GM18873 (cell line): Measurements from ENCODE around the gene LSAMP.
"Not testable (repeated sequence)": the region's sequence is repeated elsewhere in the genome, so short reads cannot be mapped to it uniquely, and the experiment has no call there.

Experiments
- ATAC-seq: cut with Tn5 transposase; IDR thresholded peaks from one replicate; pipeline ENCODE4 v1.9.1; 2021; ENCODE audit warnings: mild to moderate bottlenecking, moderate library complexity, moderate number of reproducible peaks; ENCODE audit not compliant: unreplicated experiment, low FRiP score

Gene LSAMP

DNA sequence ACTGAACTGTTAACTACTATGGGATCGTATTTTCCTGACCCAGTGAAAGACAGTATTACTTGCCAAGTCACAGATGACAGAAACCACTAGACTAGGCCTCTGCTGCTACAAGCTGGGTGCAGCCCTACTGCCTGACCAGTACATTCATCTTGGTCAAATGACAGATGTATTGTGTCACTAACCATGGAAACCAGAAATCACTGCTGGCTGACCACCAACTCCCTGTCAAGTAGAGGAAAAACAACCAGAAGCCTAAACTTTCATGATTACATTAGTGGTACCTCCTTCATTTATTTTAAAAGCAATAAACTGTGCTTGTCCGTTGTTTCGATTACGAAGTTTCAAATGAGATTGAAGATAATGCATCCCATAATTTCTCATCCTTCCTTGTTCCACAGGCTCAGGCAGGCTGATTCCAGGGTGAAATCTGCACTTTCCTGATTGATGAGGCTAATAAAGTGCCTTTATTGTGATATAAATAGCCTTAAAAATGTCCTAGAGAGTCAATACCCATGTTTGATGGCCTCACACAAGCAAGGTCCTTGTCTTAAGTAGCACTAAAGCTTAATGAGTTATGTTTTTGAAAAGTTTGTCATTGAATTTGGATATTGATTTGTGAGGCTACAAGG, 309.7 kb downstream of the LSAMP start:
- no peak for ATAC-seq

DNA sequence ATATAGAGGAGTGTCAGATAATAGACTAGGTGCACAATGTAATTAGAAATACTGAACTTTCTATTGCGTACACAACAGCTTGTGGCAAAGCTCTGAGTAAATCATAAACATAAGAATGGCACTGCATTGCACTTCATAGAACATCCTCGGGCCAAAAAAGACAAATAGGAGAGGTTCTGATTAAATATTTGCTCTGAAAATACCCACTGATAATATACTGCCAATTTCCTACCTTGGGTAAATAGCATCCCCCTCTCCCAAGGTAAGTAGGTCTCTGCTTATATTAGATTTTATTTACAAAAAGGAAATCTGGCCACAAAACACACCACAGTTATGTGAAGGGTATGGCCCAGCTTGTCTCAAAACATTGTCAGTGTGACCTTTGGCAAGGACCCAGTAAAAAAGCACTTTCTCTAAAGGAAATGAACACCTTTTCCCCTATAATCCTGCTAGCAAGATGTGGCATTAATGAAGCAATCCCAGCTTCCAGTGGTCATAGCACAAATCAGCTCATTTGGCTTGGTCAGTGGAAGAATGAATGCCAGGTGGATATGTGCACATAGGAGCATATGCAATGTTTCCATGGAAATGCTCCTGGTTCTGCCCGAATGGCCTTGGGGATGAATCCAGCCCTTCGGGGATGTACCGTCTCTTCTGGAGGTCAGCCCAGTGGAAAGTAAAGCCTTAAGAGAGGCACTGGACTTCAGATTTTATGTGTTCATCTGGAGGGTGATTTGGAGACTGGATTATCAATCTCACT, 315.9 kb downstream of the LSAMP start:
- ATAC-seq: no peak

DNA sequence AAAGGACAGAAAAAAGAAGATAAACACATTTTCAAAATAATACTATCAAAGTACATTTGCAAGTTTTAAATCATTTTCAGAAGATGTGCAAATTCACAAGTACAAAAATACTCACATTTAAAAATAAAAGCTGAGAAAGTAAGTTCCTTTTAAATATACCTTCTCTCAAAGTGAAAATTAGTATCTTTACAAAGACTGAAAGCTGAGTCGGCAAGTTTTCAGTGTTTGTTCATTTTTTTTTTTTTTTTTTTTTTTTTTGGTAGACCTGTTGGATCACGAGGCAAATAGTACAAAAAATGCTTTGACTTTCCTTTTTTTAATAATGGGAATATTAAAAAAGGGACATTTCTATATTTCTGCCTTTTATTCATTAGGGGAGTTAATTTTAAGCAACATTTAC, 317.8 kb downstream of the LSAMP start:
- ATAC-seq: no peak

DNA sequence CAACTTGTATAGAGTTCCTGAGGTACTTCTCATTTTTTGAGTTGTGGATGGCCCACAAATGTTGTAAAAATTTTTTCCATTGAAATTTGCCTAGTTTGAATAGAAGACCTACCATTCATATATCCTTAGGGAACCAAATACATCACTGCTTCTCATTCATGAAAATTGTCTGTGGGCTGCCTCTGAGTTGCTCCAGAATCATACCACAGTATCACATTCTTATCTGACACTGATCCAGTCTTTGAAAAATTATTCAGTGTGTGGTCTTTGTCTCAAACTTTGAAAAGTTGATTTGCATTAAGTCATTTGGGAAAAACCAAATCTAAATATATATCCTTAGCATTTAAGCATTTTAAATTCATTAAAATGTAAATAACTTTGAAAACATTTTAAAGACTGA, 321.1 kb downstream of the LSAMP start:
- no peak for ATAC-seq

DNA sequence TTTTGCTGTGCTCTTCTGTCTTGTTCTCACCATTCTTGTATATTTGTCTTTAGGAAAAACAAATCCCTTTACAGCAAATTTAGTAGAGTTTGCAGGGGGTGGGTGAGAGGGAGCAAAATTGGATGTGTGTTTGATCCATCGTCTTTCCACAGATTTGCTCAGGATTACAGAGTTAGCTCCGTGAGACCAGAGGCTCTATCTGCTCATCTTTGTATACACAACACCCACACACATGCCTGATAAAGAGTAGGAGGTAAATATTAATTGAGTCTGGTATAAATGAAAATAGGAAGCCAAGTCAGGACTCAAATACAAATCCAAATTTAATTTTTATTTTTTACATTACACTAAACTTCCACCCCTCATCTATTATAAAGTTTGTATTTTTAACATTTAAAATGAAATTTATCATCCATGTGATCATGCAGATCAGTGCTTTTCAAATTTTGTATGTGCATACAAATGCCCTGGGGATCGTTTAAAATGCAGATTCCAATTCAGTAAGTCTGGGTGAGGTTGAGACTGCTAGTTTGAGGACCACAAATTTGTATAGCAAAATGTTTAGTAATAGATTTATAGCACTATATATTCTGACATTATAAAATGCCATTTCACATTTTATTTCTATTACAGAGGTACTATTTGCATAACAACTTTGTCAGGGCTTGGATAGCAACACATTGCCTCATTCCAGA, 326.7 kb downstream of the LSAMP start:
- no peak for ATAC-seq

DNA sequence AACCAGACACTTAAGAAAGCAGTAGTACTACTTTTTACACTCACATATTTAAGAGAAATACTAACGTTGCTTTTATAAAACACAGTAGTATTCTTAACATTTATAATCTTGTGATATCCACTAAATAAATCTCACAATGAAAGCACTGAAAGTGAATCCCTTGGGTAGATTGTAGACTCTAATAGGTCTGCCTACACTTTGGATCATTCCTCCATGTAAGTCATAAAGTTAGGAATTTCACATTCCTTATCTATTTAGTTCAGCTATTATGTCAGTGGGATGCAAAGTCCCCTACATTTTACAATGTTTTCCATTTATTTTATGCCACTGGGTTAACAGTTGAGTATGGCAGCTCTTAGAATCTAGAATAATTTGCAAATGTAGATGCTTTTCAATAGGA, 330.7 kb downstream of the LSAMP start:
- no peak for ATAC-seq

DNA sequence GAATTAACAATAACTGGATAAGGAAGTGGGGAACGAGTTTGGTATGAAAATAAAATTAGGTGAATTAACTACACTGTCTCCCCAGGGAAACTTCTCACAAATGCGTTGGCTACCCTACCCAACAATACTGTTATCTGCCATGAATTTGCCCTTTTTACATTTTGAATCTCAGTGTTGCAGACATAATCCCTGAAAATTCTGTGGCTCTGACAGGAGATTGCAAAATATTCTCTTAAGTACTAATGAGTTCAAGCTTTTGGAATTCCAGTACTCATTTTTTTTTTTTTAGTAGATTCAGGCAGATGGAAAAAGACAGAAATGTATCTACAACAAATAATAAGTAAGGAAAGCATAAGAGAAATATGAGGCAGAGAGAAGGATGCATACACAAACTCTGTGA, 332.6 kb downstream of the LSAMP start:
- no peak for ATAC-seq

DNA sequence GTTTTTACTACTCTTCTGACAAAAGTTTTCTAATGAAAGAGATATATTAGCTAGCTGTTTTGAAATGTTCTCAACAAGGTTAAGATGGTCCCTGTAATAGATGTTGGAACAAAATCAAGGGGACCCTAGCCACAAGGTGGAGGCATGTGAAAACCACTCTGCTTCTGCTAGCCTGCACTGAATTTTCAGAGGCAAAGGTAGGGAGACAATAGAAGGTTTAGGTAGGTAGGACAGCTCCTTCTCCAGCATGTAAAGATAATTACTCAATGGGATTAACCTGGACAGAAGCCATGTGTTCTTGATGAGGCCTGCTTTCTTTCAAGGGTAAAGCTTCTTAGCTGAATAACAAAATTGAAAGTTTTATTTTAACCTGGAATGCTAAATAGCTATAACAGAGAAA, 333.5 kb downstream of the LSAMP start:
- no peak for ATAC-seq

DNA sequence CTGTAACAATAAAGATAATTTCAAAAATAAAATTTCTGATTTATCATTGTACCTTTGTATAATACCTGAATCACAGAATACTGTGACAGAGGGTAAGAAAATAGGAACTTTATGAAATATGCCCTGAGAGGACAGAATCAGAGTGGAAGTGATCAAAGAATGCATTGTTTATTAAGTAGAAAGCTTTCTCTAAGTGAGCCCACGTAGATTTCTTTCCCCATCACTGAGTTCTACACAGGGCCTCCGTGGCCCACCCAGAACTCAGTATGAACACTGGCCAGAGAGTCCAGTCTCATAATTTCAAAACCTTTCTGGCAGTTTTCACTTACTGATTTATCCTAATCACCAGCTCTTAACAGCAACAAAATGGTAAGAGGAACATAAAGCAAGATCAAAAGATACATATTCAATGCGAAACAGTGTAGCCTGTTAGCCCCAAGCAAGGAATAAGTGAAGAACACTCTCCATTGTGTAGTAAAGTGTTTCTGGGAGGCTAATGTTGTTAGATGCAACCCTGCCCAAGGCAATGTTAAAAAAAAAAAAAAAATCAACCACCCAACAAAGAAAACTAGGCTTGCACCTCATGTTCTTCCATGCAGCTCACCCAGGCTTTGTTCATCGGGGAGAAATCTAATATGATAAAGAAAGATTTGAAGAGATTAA, 341.3 kb downstream of the LSAMP start:
- no peak for ATAC-seq

DNA sequence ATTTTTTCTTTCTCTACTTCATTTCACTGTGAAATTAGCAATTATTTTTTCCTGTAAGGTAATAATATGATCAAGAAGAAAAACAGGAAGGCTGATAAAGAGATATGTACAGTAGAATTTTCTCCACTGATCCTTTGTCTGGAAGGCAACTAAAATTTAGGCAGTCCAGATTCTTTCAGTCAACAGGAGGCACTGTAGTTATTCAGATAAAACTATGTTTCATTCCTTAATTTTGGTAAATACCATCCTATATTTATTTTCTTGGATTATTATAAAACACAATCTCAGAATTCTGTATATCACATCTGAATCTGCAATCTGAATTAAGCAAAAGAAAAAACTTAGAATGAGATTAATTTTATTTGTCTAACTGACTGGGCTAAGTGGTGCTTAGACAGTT, 343.2 kb downstream of the LSAMP start:
- ATAC-seq: no peak

DNA sequence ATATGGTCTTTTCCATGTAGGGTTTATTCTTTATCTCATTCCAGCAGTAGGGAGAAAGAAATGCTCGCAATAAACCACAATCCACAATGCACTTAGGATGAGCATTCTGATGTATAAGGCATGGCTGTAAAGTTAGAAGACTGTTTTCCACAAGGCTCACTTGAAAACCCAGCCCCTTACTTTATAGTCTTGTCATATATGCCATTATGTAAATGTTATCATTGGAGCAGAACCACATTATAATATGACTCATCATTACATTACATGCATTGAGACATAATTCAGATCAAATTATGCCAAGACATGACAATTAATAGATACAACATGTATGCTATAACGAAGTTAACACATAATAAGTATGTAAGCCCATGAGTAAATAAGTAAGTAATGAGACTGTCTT, 348.1 kb downstream of the LSAMP start:
- no peak for ATAC-seq

DNA sequence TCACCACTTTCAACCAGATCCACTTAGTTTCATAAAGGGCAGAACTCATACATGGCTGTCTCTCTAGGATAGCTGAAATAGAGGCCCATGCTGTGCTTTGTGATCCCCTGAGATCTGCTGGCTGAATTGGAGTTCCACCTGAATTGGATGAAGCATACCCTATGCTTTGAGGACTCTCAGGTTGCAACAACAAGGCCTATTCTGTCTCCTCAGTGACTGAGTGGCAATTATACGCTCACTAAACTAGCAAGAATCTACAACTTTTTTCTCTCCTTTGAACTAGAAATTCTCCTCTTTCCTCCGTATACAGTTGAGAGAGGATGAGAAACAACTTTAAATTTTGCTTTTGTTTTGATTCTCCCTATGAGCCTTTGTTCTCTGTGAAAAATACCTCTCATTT, 348.7 kb downstream of the LSAMP start:
- no peak for ATAC-seq

DNA sequence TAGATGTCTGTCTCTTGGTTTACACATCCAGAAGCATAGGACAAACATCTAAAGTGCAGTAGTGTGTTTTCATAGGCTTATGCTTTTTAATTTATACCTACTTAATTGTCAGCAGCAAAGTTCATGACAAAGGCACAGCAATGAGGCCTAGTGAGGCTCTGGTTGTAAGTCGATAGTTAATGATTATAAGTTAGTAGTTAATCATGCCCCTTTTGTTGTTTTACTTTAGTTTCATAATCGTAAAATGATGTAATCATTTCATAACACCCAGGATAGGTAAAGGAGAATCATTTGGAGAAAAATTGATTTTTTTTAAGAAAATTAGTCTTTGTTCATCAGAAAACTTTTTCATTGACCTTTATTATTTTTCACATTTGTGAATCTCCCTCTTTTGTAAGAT, 351.9 kb downstream of the LSAMP start:
- ATAC-seq: no peak

DNA sequence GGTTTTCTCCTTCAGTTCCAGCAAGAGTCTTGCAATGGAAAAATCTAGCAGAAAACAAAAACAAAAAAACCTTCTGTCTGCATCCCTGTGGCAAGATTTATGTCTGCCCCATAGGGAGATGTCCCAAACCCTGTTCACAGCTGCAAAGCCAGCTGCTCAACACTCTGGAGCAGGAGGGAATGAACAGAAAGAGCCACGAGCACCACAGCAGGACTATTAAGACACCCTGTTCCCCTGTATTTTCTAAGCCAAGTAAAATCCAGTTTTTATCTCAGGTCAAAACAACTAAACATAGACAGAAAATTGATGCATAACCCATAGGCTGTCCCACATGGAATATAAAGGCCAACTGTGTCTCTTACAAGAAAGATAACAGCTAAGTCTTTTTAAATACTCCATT, 357.9 kb downstream of the LSAMP start:
- ATAC-seq: no peak

DNA sequence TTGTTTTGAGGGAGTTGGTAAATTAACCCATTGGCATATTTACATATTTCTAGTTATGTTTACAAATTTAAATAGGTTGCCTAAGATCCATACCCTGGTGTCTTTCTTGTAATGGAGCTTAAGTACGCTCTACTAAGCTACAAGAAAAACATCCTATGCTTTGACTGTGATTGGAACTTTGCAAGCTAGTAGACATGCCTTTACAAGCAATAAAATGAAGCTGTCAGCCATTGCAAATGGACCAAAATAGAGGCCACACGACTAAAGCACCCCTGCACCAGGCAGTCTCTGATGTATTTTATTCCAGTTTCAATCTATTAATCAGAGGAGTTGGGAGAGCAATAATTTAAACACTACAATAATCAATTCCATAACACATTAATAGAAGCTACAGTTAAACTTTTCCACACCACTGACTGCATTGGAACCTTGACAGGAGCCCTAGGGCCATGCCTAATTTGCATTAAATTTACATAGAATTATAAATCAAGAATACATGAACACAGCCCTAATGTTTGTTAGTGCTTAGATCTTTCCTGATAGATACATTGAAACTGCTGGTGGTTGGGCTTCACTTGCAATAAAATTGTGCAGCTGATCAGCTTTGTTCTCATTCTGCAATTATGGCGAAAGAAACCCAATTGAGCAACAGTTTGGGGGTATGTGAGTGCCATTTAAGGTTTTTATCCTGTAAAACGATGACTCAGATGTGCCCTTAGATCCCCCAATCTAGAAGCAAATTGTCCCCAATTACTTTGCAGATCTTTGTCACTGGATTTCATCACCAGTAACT, 360.1 kb downstream of the LSAMP start:
- no peak for ATAC-seq

DNA sequence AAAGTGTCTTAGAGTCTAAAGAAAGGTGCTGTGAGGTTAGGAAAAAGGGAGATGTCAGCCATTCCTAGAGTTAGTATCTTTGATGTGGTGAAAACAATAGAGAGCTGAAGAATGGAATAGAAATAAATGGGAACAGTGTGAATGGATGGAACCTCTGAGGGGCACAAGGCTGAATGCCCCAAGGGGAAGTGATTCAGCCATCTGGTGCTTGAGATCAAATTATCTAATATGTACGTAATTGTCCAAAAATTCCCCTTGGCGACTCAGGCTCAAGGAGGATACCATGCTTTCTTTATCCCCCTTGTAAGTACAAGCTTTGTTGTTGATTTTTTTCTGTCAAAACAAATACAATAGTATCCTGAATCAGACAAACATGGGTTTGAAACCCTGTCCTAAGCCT, 361.6 kb downstream of the LSAMP start:
- ATAC-seq: no peak

DNA sequence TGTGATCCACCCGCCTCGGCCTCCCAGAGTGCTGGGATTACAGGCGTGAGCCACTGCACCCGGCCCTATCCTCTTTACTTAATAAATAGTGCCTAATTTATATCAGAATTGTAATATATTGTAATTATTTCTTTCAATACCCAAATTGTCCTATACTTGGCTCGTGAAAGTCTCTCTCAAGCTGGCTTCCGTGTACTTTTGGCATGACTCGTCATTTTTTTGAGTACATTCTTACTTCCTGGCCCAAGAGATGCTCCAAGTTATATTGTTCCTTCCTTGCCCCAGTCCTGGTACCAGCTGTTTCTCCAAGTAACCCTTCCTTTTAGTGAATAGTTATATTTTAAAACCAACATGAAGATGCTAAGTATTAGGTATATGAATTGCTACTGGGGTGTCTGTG, 366.7 kb downstream of the LSAMP start:
- no peak for ATAC-seq

DNA sequence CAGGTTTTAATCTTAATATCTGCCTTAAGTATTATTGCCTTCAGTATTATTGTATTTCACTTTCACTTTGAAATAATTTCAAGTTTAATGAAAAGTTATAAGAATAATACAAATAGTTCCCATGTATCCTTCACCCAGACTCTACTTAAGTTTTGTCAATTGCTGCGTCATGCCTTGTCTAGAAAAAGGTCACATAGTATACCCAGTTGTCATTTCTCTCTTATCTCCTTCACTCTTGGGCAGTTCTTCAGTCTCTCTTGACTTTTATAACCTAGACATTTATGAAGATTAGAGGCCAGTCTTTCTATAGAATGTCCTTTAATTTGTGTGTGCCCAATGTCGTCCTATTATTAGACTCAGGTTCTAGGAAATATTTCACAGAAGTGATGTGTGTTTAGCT, 367.7 kb downstream of the LSAMP start:
- no peak for ATAC-seq

DNA sequence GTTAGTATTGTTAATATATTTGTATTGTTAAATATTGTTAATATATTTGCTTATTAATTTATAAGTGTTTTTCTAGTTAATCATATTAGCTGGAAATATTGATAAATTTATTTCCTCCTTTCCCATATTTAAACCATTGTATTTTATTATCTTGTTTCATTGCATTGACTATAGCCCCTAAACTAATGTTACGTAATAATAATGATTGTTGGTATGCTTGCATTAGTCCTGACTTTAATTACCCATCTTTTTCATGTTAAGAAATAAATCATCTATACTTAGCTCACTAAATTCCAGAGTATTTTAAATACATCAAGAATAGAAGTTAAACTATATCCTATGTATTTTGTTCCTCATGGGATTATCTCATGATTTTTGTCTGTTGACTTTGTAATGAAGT, 368.2 kb downstream of the LSAMP start:
- ATAC-seq: no peak

DNA sequence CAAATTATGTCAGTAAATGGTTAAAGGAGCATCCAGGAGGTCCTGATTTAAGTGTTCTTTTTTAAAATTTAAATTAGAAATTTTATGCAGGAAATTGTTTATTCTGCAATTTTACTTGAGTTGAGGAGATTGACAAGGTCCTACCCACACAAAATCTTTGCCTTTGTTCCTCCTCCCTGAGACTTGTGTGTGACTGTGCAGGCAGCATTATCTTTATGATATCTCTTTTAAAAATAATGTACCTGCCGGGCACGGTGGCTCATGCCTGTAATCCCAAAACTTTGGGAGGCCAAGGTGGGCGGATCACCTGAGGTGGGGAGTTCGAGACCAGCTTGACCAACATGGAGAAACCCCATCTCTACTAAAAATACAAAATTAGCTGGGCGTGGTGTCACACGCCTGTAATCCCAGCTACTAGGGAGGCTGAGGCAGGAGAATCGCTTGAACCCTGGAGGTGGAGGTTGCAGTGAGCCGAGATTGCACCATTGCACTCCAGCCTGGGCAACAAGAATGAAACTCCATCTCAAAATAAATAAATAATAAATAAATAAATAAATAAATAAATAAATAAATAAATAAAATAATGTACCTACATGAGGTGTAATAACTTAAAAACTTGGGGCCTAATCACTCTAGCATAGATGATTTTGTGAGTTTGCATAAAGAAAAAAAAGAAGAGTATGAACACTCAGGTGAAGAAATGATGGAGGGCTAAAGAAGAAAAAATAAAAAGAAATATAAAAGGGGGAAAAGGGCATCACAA, 374.6 kb downstream of the LSAMP start:
- not testable (repeated sequence) for ATAC-seq
